Endothelial cell of umbilical vein (primary cell): ENCODE data around the gene FLT3. TPM values are rescaled to one million over a fixed set of nuclear protein-coding genes. Genes with fewer than 3 reads are reported as not detected.

Experiments used
- BruUV-seq: library from RNA; stranded (reverse); fragments of 400-500 nt; replicated peaks from 2 replicates; lab custom pipeline; 2021; lab: Mats Ljungman, UMichigan
- CTCF ChIA-PET: fragments of 300-600, 350-600 bp; sonication (Branson Sonifier 250); formaldehyde crosslinking; loops from one replicate; lab custom pipeline; 2021; ENCODE audit warnings: antibody characterized with exemption, inconsistent platforms; lab: Charles Lee
- POLR2A ChIA-PET: fragments of 300-600, 350-600 bp; sonication (Branson Sonifier 250); formaldehyde crosslinking; loops from one replicate; lab custom pipeline; 2021; ENCODE audit warnings: antibody characterized with exemption, inconsistent platforms; lab: Charles Lee
- DNase-seq: peaks from one replicate; pipeline ENCODE4 v3.0.0-alpha.2; 2011; ENCODE audit warnings: low read depth, low spot score
- FAIRE-seq: peaks from 2 replicates; lab custom pipeline; 2011; peaks lifted over from hg19 to GRCh38; lab: Jason Lieb, UNC
- H2AFZ ChIP-seq: 2 replicates; pipeline ENCODE4 v1.6.0; 2012; ENCODE audit warnings: low read depth, low read length, control low read depth, inconsistent platforms
- H3K27ac ChIP-seq: 2 replicates; pipeline ENCODE4 v1.5.1; 2011; ENCODE audit warnings: low read depth, mild to moderate bottlenecking, control low read depth, low read length, moderate library complexity; ENCODE audit not compliant: insufficient read depth
- H3K27me3 ChIP-seq, 2 experiments: 2 replicates each; pipeline versions ENCODE4 v1.6.0 to v1.6.1; 2011; ENCODE audit warnings: low read length in 2 of 2, mixed read lengths in 1 of 2; ENCODE audit not compliant: control insufficient read depth in 2 of 2, insufficient read depth in 2 of 2
- H3K36me3 ChIP-seq, 2 experiments: 2 replicates in 1 of 2; 3 replicates in 1 of 2; pipeline ENCODE4 v1.5.1; 2011; ENCODE audit warnings: low read length in 2 of 2, mild to moderate bottlenecking in 1 of 2, moderate library complexity in 1 of 2; ENCODE audit not compliant: control insufficient read depth in 2 of 2, insufficient read depth in 2 of 2; ENCODE audit errors: extremely low read depth in 1 of 2
- H3K4me1 ChIP-seq: 3 replicates; pipeline ENCODE4 v1.5.1; 2011; ENCODE audit warnings: mild to moderate bottlenecking, low read length; ENCODE audit not compliant: control insufficient read depth, insufficient read depth; ENCODE audit errors: extremely low read depth
- H3K4me2 ChIP-seq: 2 replicates; pipeline ENCODE4 v1.6.1; 2011; ENCODE audit warnings: low read length, control low read depth, mixed read lengths; ENCODE audit not compliant: insufficient read depth
- H3K4me3 ChIP-seq, 3 experiments: fragments of 200-600 bp in 1 of 3; sonication (generic), shearing (Covaris generic) in 1 of 3; replicated peaks in 1 of 3; 2 replicates each; pipeline ENCODE4 v1.5.1; 2011 to 2016; ENCODE audit warnings: control low read depth in 3 of 3, low read length in 3 of 3, mild to moderate bottlenecking in 2 of 3, inconsistent platforms in 1 of 3, low read depth in 1 of 3, moderate library complexity in 1 of 3; ENCODE audit not compliant: insufficient read depth in 1 of 3
- H3K79me2 ChIP-seq: 2 replicates; pipeline ENCODE4 v1.6.0; 2012; ENCODE audit warnings: low read length, inconsistent platforms; ENCODE audit not compliant: control insufficient read depth, insufficient read depth
- H3K9ac ChIP-seq: replicated peaks from 2 replicates; pipeline ENCODE3; 2011; ENCODE audit warnings: low read length, control low read depth; ENCODE audit not compliant: insufficient read depth; ENCODE audit errors: extremely low read depth
- H3K9me1 ChIP-seq: replicated peaks from 3 replicates; pipeline ENCODE4 v1.6.0; 2011; ENCODE audit warnings: mild to moderate bottlenecking, low read length; ENCODE audit not compliant: control insufficient read depth, insufficient read depth; ENCODE audit errors: extremely low read depth
- H3K9me3 ChIP-seq: replicated peaks from 2 replicates; pipeline ENCODE4 v1.5.1; 2012; ENCODE audit warnings: low read length, inconsistent platforms; ENCODE audit not compliant: control insufficient read depth, insufficient read depth
- H4K20me1 ChIP-seq: replicated peaks from 2 replicates; pipeline ENCODE3; 2011; ENCODE audit warnings: mild to moderate bottlenecking, low read length; ENCODE audit not compliant: control insufficient read depth, insufficient read depth; ENCODE audit errors: extremely low read depth
- CTCF ChIP-seq, 2 donors: IDR thresholded peaks; 1 replicate in 1 of 2; 2 replicates in 1 of 2; pipeline ENCODE4 v1.5.1; 2011; ENCODE audit warnings: low read length in 2 of 2, mild to moderate bottlenecking in 2 of 2, moderate library complexity in 2 of 2, control low read depth in 1 of 2, inconsistent platforms in 1 of 2, low read depth in 1 of 2; ENCODE audit not compliant: insufficient read depth in 1 of 2; ENCODE audit errors: extremely low read depth in 1 of 2
- EZH2 ChIP-seq: IDR thresholded peaks from 2 replicates; pipeline ENCODE4 v1.6.1; 2012; ENCODE audit warnings: borderline replicate concordance, low read depth, mild to moderate bottlenecking, moderate library complexity, low read length, inconsistent platforms; ENCODE audit not compliant: severe bottlenecking
- FOS ChIP-seq: IDR thresholded peaks from 2 replicates; pipeline ENCODE4 v1.6.1; 2011; ENCODE audit warnings: mild to moderate bottlenecking, low read length, moderate library complexity, borderline replicate concordance; ENCODE audit not compliant: insufficient read depth
- GATA2 ChIP-seq: IDR thresholded peaks from 2 replicates; pipeline ENCODE4 v1.7.0; 2011; ENCODE audit warnings: low read depth, mild to moderate bottlenecking, moderate library complexity, mixed read lengths, low read length; ENCODE audit not compliant: insufficient read length, insufficient read depth
- JUN ChIP-seq: IDR thresholded peaks from 2 replicates; pipeline ENCODE4 v1.6.1; 2011; ENCODE audit warnings: borderline replicate concordance, low read depth; ENCODE audit not compliant: insufficient read length, insufficient read depth
- MYC ChIP-seq: IDR thresholded peaks from one replicate; pipeline ENCODE4 v1.6.1; 2011; ENCODE audit warnings: mild to moderate bottlenecking, low read depth, low read length
- POLR2A ChIP-seq: IDR thresholded peaks from 2 replicates; pipeline ENCODE4 v1.6.1; 2012; ENCODE audit warnings: low read depth, mild to moderate bottlenecking, control low read depth, low read length
- POLR2AphosphoS5 ChIP-seq: IDR thresholded peaks from 2 replicates; pipeline ENCODE4 v1.6.1; 2012; ENCODE audit warnings: low read depth, mild to moderate bottlenecking, control low read depth, low read length, moderate library complexity; ENCODE audit not compliant: insufficient read depth
- dilution Hi-C: fragments of 300-500 bp; cut with MboI; formaldehyde crosslinking; loops from one replicate; pipeline ENCODE4 v1.15.0; 2019; ENCODE audit warnings: low sequenced_read_pairs; ENCODE audit not compliant: extremely low pct_ligation_motif_present
- intact Hi-C: fragments of 100-400 bp; cut with micrococcal nuclease; formaldehyde crosslinking; loops from one replicate; pipeline ENCODE4 v1.10.0; 2022
- polyA plus RNA-seq, 4 experiments: library from polyadenylated mRNA; depleted of rRNA in 3 of 4; stranded (reverse) in 3 of 4; unstranded in 1 of 4; fragments of >200 nt; gene quantifications; 2 replicates each; pipeline versions ENCODE4 v1.2.1 to v1.2.3, GENCODE V29; 2011 to 2012; ENCODE audit warnings: missing spikeins in 1 of 4
- total RNA-seq: library from RNA; stranded (reverse); gene quantifications from 2 replicates; pipeline ENCODE4 v1.2.3, GENCODE V29; 2021
- TF ChIP-seq, protein P1 (sequence below): IDR thresholded peaks from 2 replicates; pipeline ENCODE4 v1.6.1; 2011; ENCODE audit not compliant: insufficient read depth, insufficient read length

The FLT3 gene
- total and polyA plus RNA-seq, 2 donors (not counting 3 experiments of a cell fraction or from before 2014, with no cell fraction given) = 0.03 TPM; not detected in 1

- intact Hi-C loops = no loop called here
- no peak for DNase-seq
- FAIRE-seq = no peak
- BruUV-seq = no TSS peak
- POLR2A ChIA-PET = no interaction called here
- CTCF ChIA-PET = interaction anchor here (1.5 kb wide), 1 partner anchor 18 kb away, joined by 3 read pairs; no protein-coding TSS in a partner anchor
- H3K4me1 ChIP-seq = no peaks in the 10 kb centered on the region
- TF ChIP-seq EZH2 (no peak), GATA2 (no peak), CTCF (IDR thresholded peaks at IDR 0.05; ENCODE audit: extremely low read depth in 1 of 2, insufficient read depth in 1 of 2, low read depth in 1 of 2, low read length in 2 of 2) (no peak), MYC (no peak), POLR2A (no peak), FOS (no peak), POLR2AphosphoS5 (no peak), JUN (no peak)
- TF ChIP-seq, protein P1, sequence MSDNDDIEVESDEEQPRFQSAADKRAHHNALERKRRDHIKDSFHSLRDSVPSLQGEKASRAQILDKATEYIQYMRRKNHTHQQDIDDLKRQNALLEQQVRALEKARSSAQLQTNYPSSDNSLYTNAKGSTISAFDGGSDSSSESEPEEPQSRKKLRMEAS = no peak
- H3K4me3 ChIP-seq = no peak overlapping the region
- H3K27me3 ChIP-seq = no peaks in the 10 kb centered on the region
- H2AFZ ChIP-seq = no peak overlapping the region
- H3K79me2 ChIP-seq = no peaks in the 10 kb centered on the region
- H3K36me3 ChIP-seq = no peaks in the 10 kb centered on the region
- H4K20me1 ChIP-seq = no peaks in the 10 kb centered on the region
- no peaks in the 10 kb centered on the region for H3K9me1 ChIP-seq
- no peak overlapping the region for H3K9ac ChIP-seq
- dilution Hi-C loops = no loop called here
- H3K27ac ChIP-seq = no peak overlapping the region
- no peaks in the 10 kb centered on the region for H3K9me3 ChIP-seq
- H3K4me2 ChIP-seq = no peak overlapping the region
Measured at GRCh38 chr13:28001837-28002473, 98.4 kb downstream of the FLT3 start.
